Fibroblast of skin of left biceps (primary cell): Measurements from ENCODE around the gene FRMD8.

Source experiments
- DNase-seq, 2 experiments: peaks; one replicate each; pipeline ENCODE4 v3.0.0-alpha.2; 2013; ENCODE audit warnings: low read depth in 2 of 2

FRMD8 gene, protein sequence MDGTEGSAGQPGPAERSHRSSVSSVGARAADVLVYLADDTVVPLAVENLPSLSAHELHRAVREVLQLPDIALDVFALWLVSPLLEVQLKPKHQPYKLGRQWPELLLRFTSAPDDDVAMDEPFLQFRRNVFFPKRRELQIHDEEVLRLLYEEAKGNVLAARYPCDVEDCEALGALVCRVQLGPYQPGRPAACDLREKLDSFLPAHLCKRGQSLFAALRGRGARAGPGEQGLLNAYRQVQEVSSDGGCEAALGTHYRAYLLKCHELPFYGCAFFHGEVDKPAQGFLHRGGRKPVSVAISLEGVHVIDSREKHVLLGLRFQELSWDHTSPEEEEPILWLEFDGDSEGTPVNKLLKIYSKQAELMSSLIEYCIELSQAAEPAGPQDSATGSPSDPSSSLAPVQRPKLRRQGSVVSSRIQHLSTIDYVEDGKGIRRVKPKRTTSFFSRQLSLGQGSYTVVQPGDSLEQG

DNA sequence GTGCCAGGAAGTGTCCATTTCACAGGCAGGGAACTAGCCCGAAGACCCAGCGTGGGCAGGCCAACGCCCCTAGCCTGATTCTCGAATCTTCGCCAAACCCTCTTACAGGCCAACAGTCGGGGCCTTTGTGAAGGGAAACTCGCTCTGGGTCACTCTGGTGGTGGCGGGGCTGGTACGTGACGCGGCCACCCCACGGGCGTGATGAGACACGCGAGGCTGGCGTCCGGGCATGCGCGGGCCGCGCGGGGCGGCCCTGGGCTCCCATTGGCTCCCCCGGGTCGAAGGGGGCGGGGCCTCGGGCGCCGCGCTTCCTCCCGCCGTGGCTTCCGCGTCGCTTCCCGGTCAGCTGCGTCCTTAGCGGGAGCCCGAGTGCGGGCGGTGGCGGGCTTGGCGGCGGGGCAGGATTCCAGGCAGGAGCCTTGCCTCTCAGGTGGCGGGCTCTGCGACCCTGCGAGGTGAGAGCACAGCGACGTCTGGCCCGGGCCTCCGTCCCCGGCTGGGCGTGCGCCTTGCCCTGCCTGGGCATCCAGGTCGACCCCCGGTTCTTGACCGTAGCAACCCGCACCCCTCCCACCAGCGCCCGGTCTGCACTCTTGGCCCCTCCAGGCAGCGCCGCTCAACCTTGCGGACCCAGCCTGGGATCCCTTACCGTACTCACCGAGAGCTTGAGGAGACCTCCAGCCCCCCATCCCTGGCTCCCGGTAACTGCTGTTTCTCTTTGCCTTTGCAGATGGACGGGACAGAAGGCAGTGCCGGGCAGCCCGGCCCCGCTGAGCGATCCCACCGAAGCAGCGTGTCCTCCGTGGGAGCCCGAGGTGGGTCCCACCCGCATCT, at the start of gene FRMD8:
Gene FRMD8 (plus strand): TSS at position 331 of the 834 bp plus-strand sequence. CDS start 400 bp downstream, at position 731.
- peak; percentile 34 to 35 for DNase-seq

DNA sequence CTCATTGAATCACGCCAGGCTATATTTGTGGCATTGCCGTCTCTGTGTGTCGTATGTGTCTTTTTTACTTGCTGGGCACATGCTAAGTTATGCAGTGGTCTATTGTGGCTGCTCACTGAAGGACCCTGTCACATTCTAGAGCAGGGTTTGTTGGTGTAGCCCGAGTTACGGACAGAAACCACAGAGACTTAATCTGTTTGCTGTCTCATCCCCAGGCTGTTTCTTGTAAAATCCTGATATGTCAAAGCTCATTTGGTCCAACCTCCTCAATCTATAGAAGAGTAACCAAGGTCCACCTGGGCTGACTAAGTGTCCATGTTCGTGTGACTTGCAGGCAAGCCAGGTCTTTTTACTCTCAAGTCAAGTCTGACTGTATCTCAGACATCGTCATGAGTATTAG, 47.8 kb upstream of the FRMD8 start:
- no peak for DNase-seq

DNA sequence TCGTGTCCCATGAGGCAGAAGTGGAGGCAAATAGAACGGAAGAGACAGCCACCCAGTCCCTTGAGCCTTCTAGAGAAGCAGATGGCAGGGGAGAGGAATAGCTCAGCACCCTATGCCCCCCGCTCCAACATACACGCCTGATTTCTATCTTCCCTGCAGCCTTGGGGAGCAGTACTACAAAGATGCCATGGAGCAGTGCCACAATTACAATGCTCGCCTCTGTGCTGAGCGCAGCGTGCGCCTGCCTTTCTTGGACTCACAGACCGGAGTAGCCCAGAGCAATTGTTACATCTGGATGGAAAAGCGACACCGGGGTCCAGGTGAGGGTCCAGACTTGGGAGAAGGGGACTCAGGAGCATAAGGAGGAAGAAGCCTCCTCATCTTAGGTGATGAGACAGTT, 46.2 kb upstream of the FRMD8 start:
- no peak for DNase-seq

DNA sequence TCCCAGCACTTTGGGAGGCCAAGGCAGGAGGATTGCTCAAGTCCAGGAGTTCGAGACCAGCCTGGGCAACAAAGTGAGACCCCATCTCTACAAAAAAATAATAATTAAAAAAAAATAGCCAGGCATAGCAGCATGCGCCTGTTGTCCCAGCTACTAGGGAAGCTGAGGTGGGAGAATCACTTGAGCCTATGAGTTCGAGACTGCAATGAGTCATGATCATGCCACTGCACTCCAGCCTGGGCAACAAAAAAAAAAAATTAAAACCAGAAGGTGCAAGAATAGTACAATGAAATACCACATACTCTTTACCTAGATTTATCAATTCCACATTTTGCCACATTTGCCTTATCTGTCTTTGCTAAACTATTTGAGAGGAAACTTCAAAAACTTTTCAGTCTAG, 44.6 kb upstream of the FRMD8 start:
- no peak for DNase-seq

DNA sequence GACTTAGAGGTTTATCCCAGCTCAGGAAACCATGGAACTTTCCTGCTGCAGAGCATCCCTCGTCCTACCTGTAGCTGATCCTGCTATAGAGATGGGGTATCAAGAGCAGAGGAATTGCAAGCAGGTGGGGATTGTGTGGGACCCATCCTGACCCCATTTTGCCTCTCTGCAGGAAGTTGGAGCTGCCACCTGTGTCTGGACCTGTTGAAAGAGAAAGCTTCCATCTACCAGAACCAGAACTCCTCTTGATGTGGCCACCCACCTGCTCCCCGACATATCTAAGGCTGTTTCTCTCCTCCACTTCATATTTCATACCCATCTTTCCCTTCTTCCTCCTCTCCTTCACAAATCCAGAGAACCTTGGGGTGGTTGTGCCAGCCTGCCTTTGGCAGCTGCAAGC, 34.9 kb upstream of the FRMD8 start:
- DNase-seq: no peak

DNA sequence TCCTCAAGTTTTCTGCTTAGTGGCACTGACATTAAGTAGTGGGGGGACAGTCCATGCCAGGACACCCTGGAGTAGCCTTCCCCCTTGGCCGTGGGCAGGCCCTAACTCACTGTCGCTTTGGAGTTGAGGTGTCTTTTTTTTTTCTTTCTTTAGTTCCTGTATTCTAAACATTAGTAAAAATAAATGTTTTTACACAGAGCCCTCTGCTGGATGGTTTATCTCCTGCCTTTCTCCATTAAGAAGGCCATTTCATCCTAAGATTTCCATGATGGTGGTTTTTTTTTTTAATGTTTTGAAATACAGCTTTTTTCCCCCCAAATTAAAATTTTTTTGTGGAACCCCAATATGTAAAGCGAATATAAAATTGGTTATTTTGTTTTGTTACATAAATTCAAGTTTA, 33.7 kb upstream of the FRMD8 start:
- no peak for DNase-seq

DNA sequence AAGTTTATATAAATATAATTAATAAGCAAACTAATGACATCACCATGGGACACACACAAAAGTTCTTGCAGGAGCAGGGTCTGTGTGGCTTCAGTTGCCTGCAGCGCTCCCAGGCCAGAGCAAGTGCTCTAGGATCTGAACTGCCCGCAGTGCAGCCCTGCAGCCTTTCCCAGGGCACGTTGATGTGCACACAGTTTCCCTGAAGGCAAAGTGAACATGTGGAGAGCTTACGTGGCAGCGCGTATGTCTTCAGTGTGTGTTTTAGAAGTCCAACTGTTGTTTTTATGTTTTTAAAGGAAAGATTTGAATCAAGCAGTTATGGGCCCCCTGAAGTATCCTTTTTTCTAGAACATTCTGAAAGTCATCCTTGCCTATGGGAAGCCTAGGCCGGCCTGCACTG, 33.1 kb upstream of the FRMD8 start:
- DNase-seq: no peak

DNA sequence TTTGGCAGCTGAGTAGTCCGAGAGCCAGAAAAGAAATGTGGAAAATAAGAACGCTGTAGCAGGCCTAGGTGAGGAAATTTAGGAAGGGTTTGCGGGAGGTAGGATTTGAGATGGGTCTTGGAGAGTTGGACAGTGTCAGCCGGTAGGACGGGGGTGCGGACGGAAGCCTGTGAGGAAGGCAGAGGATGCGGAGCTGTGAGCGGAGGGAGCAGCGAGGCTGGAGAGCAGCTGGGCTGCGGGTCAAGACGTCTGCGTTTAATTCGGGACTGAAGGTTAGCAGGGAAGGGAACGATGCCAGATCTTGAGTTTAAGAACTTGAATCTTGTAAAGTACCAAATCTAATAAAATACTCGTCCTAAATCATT, 32.6 kb upstream of the FRMD8 start:
- no peak for DNase-seq

DNA sequence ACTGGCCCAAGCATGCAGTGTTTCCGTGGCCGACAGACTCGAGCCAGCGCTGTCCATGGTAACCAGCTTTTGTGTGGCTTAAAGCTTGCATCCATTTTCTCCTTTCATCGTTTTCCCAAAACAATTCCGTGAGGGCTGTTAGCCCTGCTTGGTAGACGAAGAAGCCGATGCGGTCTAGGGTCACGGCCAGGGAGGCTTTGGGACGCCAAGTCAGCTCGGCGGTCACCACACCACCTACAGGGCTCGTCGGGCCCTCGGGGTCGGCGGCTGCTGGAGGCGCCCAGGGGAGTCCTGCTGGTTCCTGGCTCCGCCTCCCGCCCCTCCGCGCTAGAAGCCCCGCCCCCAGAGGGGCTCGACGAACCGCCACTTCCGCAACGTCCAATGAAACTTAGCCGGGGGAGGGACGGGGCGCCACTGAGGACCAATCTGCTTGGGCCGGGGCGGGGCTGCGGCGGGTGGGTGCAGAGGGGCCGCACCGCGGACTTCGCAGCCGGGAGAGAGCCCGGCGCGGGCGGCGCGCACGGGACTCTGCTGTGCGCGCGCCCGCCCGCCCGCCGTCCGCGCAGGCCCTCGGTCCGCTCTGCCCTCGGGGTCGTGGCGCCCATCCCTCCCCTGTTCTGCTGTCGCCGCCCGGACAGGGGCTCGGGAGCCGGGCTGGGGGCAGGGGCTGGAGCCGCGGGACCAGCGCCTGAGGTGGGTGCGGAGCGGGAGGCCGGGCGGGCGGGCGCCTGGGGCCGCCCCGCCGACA, 32.0 kb upstream of the FRMD8 start, which contains the start of gene TIGD3:
Gene TIGD3 (plus strand): TSS at position 487 of the 748 bp plus-strand sequence. CDS start 1,058 bp downstream, outside the sequence.
- peak; percentile 72 to 76 for DNase-seq

DNA sequence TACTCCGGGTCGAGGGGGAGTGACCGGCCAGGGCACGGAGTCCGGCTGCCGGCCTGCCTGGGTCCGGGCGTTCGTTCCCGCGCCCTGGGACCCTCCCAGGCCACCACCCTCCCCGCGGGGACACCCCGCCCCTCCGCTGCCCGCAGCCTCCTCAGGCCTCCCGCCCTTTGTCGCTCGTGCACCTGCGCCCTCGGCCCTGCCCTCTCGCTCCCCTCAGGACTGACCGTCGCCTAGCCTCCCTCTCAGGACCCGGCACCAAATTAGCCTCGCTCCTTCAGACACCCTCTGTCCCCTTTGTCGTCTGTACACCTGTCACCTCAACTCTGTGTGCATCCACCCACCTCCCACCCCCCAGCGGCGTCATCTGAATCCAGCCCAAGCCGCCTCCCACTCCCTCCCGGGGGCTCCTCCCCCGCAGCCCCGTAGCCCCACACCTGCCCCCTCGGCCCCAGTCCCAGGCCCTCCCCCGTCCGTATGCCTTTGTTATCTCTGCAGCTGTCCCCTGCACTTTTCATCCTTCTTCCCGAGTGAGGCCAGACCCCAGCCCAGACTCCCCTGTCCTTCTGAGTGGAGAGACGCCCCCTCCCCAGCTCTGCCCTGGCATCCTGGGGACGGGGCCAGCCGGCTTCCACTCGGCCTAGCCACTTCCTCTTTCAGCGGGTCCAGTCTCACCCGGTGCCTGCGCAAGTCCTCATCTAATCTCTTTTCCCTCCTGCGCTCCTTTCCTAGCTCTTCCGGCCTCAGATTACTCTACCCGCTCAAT, 31.2 kb upstream of the FRMD8 start:
- DNase-seq: no peak

DNA sequence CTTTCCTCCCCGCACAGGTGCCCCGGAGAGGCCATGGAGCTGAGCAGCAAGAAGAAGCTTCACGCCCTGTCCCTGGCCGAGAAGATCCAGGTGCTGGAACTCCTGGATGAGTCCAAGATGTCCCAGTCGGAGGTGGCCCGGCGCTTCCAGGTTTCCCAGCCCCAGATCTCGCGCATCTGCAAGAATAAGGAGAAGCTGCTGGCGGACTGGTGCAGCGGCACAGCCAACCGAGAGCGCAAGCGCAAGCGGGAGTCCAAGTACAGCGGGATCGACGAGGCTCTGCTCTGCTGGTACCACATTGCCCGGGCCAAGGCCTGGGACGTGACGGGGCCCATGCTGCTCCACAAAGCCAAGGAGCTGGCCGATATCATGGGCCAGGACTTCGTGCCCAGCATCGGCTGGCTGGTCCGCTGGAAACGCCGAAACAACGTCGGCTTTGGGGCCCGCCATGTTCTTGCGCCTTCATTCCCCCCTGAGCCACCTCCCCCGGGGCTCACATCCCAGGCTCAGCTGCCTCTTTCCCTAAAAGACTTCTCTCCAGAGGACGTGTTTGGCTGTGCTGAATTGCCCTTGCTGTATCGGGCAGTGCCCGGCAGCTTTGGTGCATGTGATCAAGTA, 30.6 kb upstream of the FRMD8 start:
- no peak for DNase-seq

DNA sequence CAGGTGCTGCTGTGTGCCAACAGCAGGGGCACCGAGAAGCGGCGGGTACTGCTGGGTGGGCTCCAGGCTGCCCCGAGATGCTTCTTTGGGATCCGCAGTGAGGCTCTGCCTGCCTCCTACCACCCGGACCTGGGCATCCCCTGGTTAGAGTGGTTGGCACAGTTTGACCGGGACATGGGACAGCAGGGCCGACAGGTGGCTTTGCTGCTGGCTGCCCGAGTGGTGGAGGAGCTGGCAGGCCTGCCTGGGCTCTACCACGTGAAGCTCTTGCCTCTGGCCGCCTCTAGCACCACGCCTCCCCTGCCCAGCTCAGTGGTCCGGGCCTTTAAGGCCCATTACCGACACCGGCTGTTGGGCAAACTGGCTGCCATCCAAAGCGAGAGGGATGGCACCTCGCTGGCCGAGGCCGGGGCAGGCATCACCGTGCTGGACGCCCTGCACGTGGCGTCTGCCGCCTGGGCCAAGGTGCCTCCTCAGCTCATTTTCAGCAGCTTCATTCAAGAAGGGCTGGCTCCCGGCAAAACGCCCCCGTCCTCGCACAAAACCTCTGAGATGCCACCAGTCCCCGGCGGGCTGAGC, 30.0 kb upstream of the FRMD8 start:
- DNase-seq: no peak

DNA sequence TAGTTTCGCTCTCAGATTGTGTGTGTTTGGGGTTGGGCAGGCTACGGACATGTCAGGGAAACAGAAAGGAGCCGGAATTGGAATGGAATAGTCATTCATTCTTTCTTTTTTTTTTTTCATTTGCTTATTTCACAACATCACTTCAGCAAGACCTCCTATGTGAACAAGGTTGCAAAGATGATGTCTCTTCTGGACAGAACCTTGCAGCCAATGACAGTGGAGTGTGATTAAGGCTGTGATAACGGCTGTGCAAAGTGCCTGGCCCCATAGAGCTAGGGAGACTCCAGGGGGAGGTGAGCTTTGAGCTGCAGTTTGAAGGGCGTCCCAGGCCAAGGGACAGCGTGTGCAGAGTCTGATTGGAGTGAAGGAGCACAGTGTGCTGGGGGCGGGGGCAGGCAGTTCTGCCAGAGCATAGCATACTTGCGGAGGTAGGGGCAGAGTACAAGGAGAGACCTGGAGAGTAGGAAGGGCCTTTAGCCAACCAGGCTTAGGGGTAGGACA, 28.5 kb upstream of the FRMD8 start:
- DNase-seq: no peak

DNA sequence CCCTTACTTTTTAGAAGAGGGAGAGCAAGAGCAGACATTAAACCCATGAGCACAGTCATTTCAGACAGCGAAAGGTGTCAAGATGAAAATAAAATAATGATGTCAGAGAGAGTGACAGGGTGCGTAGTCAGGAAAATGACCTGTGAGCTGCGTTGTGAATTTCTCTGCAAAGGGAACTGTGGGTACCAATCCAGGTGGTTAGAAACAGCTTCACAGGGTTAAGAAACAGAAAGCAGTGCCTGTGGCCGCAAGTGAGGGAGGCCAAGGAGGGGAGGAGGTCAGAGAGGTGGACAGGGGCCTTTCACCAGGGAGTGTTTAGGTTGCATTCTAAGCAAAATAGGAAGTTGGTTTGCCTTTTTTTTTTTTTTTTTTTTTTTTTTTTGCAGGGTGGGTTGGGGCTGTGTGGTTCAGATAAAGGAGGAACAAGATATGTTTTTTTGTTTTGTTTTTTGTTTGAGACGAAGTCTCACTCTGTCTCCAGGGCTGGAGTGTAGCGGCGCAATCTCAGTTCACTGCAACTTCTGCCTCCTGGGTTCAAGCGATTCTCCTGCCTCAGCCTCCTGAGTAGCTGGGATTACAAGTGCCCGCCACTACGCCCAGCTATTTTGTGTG, 24.0 kb upstream of the FRMD8 start:
- DNase-seq: no peak

DNA sequence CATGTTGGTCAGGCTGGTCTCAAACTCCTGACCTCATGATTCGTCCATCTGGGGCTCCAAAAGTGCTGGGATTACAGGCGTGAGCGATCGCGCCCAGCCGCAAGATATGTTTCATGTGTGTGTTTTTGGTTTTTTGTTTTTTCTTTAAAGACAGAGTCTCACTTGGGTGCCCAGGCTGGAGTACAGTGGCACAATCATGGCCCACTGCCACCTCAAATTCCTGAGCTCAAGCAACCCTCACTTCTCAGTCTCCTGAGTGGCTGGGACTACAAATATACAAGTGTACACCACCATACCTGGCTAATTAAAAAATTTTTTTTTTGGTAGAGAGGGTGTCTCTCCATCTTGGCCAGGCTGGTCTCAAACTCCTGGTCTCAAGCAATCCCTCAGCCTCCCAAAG, 23.5 kb upstream of the FRMD8 start:
- DNase-seq: no peak

DNA sequence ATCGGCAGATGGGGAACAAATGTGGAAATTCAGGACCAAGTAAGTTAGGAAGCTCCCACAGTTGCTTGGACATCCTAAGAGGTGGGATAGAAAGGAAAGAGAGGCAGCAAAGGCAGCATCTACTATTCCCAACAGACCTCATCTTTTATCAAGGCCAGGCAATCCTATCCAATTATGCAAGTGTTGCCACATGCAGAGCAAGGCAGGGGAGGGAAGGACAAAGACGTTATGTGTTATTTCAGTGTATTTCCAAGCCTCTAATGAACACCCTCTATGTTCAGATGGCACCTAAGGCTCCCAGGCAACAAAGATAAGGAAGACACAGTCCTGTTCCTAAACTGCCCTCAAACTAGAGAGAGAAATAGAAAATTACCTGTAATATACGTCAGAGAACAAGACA, 22.7 kb upstream of the FRMD8 start:
- DNase-seq: no peak

DNA sequence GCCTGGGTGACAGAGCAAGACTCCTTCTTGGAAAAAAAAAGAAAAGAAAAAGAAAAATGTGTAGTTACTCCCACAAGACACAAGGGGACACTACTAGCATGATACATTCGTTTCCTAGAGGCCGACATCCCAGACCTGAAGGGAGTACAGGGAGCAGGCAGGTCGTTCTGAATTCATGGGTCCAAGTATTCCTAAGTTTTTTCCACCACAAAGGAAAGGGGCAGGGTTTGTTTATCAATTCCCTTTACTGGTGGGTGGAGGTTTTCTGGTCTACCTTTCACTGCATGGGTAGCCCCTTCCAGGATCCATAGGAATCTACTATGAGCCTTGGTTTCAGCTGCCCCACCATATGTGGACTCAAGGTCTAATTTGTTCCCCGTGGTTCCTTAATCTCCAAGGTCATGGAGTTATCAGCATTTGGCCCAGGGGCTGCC, 20.1 kb upstream of the FRMD8 start:
- peak; percentile 45 to 52 for DNase-seq

DNA sequence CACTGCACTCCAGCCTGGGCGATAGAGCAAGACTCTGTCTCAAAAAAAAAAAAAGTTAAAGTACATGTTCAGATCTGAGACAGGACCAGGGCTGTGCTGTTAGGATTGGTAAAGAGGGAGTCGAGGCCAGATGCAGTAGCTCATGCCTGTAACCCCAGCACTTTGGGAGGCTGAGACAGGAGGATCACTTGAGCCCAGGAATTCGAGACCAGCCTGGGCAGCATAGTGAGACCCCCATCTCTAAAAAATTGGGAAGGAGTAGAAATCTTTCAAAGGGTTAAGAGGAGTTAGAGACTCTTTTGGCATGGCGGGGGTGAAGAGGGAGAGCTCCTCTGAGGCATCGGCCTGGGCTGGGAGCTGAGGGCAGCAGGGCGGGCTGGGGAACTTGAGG, 15.8 kb upstream of the FRMD8 start:
- DNase-seq: no peak

DNA sequence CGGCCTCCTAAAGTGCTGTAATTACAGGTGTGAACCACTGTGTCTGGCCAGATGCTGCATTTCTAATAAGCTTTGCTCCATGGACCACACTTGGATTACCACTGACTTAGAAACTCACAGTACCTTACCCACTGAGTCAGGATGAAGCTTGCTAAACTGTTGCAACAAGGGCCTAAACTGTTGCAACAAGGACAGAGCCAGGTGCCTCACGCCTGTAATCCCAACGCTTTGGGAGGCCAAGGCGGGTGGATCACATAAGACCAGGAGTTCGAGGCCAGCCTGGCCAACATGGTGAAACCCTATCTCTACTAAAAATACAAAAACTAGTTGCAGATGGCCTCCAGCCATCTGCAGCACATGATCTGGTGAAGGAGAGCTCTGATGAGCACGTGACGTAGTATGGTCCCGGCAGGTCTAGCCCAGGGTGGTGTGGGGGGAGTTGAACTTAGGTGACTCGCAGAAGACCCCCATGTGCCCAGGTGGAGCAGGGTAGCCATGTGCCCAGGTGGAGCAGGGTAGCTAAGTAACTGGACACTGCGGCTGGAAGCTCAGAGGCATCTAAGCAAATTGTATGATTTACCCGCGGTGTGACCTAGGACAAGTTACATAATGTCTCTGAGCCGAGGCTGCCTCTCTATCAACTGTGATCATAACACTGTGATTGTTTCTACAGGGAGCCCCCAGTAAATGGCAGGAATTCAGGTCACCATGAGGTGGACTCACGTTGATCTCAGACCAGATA, 12.4 kb upstream of the FRMD8 start:
- DNase-seq: no peak
